Measurements from ENCODE around the gene TOMM22. TPM values are rescaled to one million over a fixed set of nuclear protein-coding genes. Genes with fewer than 3 reads are reported as not detected.

Gene TOMM22
- total and polyA plus RNA-seq, 2 donors (not counting 3 experiments of a cell fraction or from before 2014, with no cell fraction given) = 62.3 to 98.8 TPM

DNA sequence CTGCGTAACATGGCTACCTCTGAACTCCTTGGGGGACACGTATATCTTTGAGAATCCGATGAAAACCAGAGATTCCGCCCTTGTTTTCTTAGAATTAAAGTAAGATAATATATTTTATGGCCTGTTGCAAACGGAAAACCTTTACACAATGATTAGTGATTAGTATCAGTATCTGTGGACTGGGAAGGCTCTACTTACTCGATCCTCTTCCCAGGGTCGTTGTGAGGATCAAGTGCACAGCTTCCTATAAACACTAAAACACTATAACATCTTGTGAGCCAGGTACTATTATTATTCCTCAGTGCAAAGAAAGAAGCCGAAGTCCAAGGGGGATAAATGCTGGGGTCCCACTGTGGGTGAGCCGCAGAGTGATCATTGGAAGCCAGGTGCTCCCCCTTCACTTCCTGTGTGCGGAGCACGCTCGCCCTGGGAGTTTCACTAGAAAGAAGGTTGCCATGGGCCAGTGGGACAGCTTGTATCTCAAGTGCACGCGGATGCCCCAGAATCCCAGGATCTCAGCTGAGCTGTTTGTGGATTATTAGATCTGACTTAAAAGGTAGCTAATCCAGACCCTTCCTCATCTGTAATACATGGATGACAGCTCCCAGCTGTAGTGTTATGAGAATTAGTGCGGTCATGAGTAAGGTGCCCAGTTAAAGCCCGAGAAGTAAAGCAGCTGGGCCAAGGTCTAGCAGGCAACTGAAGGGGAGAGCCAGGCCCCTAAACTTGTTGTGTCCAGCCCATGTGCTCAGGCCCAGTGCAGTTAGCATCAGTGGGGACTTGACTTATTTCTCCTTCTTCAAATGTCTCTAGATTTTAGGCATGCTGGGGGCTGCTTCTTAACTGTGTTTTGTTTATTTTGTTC lies 24.5 kb upstream of the TOMM22 start:
- ChIA-PET POLR2A (no interaction called here), CTCF (interaction anchor here (1.0 kb wide), 1 partner anchor 623 kb away, joined by 3 read pairs; no protein-coding TSS in a partner anchor)
- H3K27ac ChIP-seq (ENCODE audit: insufficient read depth, low read depth, low read length) = peak overlapping the region; percentile 96
- TF ChIP-seq POLR2AphosphoS5 (IDR thresholded peaks at IDR 0.05; ENCODE audit: insufficient read depth, low read depth, low read length) = no peak
- TF ChIP-seq, protein P1, sequence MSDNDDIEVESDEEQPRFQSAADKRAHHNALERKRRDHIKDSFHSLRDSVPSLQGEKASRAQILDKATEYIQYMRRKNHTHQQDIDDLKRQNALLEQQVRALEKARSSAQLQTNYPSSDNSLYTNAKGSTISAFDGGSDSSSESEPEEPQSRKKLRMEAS (IDR thresholded peaks at IDR 0.05; ENCODE audit: insufficient read depth, insufficient read length) = no peak
- TF ChIP-seq, protein P2, sequence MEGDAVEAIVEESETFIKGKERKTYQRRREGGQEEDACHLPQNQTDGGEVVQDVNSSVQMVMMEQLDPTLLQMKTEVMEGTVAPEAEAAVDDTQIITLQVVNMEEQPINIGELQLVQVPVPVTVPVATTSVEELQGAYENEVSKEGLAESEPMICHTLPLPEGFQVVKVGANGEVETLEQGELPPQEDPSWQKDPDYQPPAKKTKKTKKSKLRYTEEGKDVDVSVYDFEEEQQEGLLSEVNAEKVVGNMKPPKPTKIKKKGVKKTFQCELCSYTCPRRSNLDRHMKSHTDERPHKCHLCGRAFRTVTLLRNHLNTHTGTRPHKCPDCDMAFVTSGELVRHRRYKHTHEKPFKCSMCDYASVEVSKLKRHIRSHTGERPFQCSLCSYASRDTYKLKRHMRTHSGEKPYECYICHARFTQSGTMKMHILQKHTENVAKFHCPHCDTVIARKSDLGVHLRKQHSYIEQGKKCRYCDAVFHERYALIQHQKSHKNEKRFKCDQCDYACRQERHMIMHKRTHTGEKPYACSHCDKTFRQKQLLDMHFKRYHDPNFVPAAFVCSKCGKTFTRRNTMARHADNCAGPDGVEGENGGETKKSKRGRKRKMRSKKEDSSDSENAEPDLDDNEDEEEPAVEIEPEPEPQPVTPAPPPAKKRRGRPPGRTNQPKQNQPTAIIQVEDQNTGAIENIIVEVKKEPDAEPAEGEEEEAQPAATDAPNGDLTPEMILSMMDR (IDR thresholded peaks at IDR 0.05; ENCODE audit: extremely low read depth in 1 of 2, insufficient read depth in 1 of 2, low read depth in 1 of 2, low read length in 2 of 2) = no peak
- TF ChIP-seq GATA2 (IDR thresholded peaks at IDR 0.05; ENCODE audit: insufficient read depth, insufficient read length, low read depth, low read length) = no peak
- no peak for TF ChIP-seq JUN (IDR thresholded peaks at IDR 0.05; ENCODE audit: borderline replicate concordance, insufficient read depth, insufficient read length, low read depth)
- no peak for TF ChIP-seq POLR2A (IDR thresholded peaks at IDR 0.05; ENCODE audit: low read depth, low read length)
- no peak for TF ChIP-seq EZH2 (IDR thresholded peaks at IDR 0.05; ENCODE audit: borderline replicate concordance, low read depth, low read length, severe bottlenecking)
- no peak for TF ChIP-seq MYC (IDR thresholded peaks at IDR 0.05; ENCODE audit: low read depth, low read length)
- TF ChIP-seq FOS (IDR thresholded peaks at IDR 0.05; ENCODE audit: borderline replicate concordance, insufficient read depth, low read length) = no peak
- H3K9ac ChIP-seq (replicated peaks; ENCODE audit: extremely low read depth, insufficient read depth, low read length) = peak overlapping the region; percentile 98
- H3K79me2 ChIP-seq (ENCODE audit: control insufficient read depth, insufficient read depth, low read length) = peaks cover 8% of the 10 kb centered on the region
- no peaks in the 10 kb centered on the region for H3K9me1 ChIP-seq (replicated peaks; ENCODE audit: control insufficient read depth, extremely low read depth, insufficient read depth, low read length)
- no peaks in the 10 kb centered on the region for H4K20me1 ChIP-seq (replicated peaks; ENCODE audit: control insufficient read depth, extremely low read depth, insufficient read depth, low read length)
- H3K9me3 ChIP-seq (replicated peaks; ENCODE audit: control insufficient read depth, insufficient read depth, low read length) = no peaks in the 10 kb centered on the region
- H3K36me3 ChIP-seq (ENCODE audit: control insufficient read depth in 2 of 2, extremely low read depth in 1 of 2, insufficient read depth in 2 of 2, low read length in 2 of 2) = no peaks in the 10 kb centered on the region
- peak overlapping the region; percentile 88 for H3K4me2 ChIP-seq (ENCODE audit: insufficient read depth, low read length)
- H3K27me3 ChIP-seq (ENCODE audit: control insufficient read depth in 2 of 2, insufficient read depth in 2 of 2, low read length in 2 of 2) = no peaks in the 10 kb centered on the region
- DNase-seq (ENCODE audit: low read depth, low spot score) (no peak), FAIRE-seq (no peak)
- intact Hi-C loops (cut with micrococcal nuclease) (loop anchor here (2.0 kb wide), 1 partner anchor 44 kb away; the partner anchor contains the start of gene JOSD1), dilution Hi-C loops (cut with MboI; ENCODE audit: extremely low pct_ligation_motif_present, low sequenced_read_pairs) (no loop called here)
- BruUV-seq (replicated peaks) = no TSS peak
- H2AFZ ChIP-seq (ENCODE audit: low read depth, low read length) = peak overlapping the region; percentile 78
- H3K4me3 ChIP-seq (replicated peaks in 1 of 3; ENCODE audit: insufficient read depth in 1 of 3, low read depth in 1 of 3, low read length in 3 of 3) = peak overlapping the region; percentile 31 to 94 (median 82)
- peaks cover 11% of the 10 kb centered on the region for H3K4me1 ChIP-seq (ENCODE audit: control insufficient read depth, extremely low read depth, insufficient read depth, low read length)

Measured in endothelial cell of umbilical vein (primary cell).